HG02970 (cell line): ENCODE results near the gene PARD3.

Experiments
- ATAC-seq: cut with Tn5 transposase; IDR thresholded peaks from one replicate; pipeline ENCODE4 v1.9.1; 2021; ENCODE audit warnings: mild to moderate bottlenecking, moderate library complexity, moderate number of reproducible peaks; ENCODE audit not compliant: unreplicated experiment, low FRiP score

PARD3 gene

DNA sequence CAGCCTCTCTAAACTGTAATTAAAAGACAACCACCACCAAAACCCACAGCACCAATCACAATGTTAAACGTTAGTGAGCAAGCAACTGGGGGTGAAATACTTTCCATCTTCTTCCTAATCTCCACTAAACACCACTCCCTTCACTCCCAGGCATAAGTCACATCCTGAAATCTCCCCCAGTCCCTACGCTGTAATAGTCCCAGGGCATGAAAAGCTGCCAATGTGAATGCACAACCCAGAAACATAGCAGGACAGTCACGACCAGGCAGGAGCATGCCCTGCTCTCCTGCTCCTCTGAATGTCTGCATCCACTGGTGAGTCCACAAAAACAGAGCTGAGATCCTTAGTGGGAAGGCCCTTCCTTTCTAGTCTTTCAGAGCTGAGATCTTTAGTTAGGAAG lies 288.9 kb downstream of the PARD3 start:
- no peak for ATAC-seq

DNA sequence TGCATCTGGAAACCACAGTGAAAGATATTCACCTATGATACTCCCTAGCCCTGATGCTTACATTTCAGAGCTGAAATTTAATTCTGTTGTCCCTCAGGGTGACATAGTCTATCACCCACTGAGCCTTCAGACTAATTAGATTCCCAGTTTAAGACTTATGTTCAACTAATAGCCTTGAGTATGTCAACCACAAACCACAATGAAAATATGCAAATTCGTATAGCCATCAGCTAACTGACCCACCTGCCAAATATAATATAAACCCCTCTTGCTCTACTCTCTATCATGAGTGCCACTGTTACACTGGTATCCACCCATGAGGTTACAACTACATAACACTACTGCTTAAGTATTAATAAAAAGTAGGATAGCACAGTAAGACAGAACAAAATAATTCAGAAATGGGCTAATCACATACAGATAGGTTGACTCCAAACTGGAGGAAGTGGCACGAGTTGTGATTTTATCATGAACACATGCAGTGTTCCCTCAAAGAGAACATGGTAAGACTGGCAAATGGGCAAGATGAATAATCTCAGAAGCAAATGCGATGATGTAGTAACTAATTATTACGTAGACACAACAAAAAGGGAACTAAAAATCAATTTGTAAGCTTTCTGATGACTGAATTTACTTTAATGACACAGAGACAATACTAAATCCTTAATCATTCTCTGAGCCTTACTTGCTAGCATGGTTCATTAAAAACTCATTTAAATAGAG lies 290.6 kb downstream of the PARD3 start:
- ATAC-seq, result no peak

DNA sequence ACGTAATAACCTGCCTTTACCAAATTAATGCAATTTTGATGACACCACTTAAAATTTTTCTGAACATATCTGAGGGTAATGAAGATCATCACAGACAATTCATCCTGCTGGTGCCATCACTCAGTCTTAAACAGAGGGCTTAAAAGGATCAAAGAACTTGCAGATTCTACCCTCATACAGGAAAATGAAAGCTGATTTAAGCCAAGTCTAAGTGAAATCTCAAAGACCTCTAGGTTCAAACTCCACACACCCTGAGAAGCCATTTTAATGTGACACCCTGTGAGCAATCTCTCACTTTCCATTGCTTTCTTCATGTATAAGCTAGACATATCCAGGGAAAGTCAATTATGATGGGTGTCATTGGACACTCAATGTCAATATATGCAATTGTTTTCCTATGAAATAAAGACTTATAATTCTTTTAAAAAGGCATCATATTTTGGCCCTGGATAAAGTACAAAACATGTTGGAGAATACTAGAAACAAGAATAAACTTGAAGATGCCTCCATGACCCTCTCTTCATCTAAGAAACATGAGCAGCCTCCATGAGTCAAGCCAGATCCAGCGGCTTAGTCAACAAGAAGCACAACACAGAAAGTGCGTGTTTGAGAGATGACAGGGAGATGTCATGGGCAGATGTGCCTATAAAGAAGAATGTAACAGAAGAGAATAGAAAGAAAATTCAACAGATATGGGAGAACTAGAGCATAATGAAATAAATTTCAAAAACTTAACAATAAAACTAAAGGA lies 291.9 kb downstream of the PARD3 start:
- no peak for ATAC-seq

DNA sequence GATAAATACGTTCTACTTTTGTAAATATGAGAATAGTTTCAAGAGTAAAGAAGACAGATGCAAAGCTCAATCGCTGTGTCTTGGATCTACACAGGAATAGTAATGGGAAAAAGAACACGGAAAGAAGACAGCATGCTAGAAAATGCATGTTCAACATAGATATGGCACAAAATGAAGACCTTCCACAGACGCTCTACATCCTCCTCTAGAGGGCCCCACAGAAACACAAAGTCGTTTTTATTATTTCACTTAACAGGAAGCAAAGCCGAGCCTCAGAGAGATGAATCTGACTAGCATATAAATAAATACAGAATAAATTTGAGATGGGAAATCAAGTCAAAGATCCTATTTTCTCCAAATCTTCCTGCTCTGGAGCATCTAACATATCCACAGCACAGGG lies 292.6 kb downstream of the PARD3 start:
- ATAC-seq, result no peak

DNA sequence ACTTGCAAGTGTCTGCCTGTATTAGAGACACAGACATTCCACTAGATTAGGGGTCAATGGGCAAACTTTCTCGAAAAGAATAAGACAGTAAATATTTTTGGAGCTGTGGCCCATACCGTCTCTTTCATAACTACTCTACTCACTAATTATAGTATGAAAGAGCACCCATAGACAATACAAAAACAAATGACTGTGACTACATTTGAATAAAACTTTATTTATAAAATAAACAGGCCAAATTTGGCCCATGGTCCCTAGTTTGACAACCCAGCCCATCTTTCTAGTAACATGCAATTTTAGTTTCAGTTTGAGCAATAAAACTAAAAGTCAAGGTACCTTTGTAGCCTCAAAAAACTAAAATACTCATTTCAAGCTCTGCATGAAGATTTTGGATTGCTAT lies 294.6 kb downstream of the PARD3 start:
- ATAC-seq, result no peak

DNA sequence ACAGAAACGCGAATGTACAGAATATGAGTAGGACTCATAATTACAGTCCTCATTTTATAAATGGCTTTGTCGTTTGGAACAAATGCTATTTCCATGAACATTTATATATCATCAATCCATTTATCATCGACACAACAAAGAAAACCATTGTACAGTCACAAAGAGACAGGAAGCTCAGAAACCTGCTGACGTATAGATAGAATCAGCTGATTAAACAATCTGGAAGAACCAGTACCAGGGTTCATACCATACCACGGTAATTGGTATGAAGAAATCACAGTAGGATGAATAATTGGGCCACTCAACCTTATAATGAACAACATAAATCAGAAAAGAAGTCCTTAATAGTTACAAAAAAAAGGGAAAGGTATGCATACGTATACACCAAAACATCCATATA lies 295.0 kb downstream of the PARD3 start:
- ATAC-seq, result no peak

DNA sequence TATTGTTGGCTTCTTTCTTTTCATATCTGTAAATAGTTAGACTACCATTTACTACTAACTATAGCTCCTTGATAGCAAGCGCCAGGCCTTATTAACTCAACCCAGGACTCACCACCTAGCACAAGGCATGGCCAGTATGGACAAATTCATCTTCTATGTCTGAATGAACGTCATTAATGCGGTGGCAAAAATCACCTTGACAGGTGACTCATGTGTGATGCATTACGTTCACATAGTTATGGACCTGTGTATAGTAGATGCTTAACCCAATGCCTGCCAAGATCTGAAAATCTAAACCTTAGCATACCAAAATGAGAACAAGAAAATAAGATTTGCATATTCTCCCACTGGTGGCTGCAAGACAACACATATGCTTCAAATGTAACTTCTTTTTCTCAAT lies 300.8 kb downstream of the PARD3 start:
- no peak for ATAC-seq

DNA sequence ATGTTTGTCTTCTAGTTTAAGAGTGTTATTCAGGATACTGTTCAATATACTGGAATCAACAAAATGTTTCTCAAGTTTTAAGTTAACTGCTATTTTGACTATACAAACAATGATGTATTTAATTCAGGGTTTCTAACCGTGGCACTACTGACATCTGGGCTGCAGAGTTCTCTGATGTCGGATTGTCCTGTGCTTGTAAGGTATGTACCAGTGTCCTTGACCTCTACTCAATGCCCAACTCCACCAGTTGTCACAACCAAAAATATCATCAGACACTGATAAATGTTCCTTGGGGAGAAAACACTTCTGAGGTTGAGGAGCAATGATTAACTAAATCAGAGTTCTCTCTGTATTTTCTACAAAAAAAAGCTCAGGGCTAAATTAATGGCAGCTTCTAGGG lies 301.5 kb downstream of the PARD3 start:
- ATAC-seq, result no peak

DNA sequence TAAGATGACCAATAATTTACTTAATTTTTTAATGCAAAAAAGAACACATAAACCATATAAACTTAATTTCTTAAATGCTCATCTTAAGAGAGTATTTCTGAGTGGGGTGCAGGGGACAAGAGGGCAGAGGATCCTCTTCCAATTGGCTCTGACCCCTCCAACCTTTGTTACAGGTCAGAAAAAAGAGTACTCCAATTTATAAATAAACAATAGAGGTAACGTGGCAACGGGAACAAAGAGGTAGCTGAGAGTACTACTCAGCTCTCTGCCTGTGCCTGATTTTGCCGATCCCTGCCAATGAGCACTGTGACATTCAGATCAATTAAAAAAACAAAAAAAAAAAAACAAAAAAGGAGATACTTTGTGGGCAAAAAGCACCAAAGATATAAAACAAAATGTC lies 307.9 kb downstream of the PARD3 start:
- no peak for ATAC-seq

DNA sequence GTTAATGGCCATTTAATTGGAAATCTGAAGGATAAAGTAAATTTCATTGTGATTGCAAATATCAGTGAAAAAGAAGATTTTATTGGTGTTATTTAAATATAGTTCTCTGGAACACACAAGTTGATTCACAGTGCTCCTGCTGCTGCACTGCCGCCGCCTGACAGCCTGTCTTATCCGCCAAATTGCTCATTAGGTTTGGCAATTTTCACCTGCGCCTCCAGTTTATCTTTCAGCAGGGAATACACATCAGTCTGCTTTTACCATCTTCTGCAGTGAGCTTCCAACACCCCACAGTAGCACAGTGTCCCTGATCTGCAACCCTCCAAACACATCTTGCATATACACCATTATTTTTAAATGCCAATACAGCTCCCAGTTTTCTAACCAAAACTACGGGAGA lies 308.3 kb downstream of the PARD3 start:
- ATAC-seq, result no peak

DNA sequence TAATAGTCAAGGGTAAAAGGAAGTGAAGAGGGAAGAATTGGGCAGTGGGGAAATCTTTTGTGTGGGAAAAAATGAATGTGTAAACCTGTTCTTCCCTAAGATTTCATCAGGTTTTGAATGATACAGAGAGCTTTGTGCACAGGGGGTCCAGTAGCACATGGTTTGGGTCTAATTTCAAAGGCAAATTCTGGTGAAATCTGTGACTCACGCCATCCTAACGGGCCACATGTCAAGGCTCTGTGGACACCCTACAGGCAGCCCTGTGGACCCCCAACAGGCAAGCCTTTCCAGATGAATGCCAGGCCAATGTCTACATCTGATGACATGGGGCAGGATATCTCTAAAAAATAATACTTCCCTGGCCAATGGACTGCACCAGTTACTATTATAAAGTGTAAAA lies 309.8 kb downstream of the PARD3 start:
- no peak for ATAC-seq

DNA sequence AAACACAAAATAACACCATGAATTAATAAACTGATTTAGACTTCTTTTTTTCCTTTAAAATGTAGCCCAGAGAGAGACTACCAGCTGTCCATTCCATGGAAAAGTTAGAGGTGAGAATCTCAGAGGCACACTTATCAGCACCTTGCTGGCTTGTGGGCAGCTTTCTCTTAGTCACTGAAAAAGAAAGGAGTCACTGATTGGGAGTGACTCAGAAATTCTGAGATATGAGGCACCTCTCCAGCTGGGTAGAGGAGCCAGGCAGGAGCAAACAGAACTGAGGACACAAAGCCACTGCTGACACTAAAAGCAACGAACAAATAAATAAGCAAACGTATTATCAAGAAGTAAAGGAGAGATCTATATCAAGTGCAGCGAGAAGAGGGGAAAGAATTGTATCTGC lies 310.6 kb downstream of the PARD3 start:
- no peak for ATAC-seq

DNA sequence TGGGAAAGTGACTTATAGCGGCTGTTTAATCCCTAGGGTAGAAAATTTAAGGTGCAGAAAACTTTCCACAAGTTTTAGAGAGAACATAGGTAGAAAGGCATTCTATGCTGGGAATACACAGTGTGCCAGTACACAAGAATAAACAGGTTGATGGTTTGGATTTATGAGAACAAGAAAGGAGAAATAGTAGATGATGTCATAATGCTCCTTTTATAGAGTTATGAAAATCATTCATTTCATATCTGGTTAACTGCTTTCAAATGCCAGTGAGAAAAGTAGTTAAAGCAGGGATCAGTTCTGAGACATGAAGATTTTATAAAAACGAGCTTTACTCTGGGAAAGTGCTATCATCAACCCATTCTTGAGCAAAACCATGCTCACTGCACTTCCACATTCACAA lies 311.4 kb downstream of the PARD3 start:
- ATAC-seq, result no peak

DNA sequence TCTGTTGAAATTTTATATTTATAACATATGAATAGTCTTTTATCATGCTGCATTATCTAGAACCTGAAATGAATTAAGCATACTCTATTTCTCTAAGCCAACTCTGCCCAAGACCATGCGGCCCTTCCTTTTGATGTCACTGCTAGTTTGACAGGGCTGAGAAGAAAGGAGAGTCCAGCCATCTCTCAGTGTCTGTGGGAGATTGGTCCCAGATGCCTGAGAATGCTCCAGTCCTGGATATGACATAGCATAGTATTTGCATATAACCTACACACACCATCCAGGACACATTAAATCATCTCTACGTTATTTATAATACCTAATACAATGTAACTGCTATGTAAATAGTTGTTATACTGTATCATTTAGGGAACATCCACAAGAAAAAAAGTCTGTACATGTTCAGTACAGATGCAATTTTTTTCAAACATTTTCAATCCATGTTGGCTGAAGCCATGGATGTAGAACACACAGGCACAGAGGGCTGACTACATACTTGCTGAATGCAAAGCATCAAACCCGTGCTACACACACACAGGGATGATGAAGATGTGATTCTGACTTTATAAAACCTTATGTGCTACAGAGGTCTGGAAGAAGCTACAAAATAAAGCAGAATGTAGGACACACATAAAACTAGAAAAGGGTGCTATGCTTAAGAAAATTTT lies 315.4 kb downstream of the PARD3 start:
- no peak for ATAC-seq

DNA sequence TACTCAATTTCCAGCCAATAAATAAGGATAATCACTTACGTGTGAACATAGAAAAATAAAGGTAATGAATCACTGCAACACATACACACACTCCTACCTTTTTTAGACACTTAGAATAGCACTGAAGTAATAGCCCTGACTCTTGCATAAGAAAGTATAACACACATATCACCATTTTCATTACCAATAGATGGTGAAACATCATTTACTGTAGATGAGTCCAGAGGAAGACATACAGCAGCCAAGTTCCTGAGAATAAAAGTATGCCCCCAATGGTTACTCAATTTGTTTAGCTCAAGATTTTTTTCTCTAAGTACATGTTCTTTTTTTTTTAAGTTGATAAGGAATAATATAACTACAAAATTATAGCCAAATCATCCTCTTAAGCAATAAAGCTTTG lies 316.3 kb downstream of the PARD3 start:
- ATAC-seq, result no peak

DNA sequence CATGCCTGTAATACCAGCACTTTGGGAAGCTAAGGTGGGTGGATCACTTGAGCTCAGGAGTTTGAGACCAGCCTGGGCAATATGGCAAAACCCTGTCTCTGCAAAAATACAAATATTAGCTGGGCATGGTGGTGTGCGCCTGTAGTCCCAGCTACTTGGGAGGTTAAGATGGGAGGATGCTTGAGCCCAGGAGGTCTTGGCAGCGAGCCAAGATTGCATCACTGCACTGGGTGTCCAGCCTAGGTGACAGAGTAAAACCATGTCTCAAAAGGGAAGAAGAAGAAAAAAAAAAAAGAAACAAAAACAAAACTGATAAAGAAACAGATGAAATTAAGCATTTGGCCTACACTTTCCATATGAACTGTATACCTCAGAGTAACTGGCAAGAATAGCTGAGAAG lies 319.2 kb downstream of the PARD3 start:
- no peak for ATAC-seq

DNA sequence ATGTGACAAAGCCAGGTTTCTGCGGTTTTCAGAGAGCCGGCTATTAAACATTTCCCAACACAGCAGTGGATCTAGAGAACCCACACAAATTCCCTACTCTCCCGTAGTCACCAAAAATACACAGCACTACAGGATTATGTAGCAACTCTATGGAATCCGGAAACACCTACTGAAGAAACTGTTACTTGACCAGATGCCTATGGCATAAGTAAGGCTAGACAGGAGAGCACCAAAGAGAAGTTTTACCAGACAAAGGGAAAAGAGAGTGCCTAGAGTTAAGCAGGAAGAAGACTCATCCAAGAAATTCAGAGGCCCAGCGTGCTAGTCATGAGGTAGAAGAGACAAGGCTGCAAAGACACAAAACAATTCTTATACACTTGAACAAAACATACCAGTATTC lies 321.1 kb downstream of the PARD3 start:
- no peak for ATAC-seq

DNA sequence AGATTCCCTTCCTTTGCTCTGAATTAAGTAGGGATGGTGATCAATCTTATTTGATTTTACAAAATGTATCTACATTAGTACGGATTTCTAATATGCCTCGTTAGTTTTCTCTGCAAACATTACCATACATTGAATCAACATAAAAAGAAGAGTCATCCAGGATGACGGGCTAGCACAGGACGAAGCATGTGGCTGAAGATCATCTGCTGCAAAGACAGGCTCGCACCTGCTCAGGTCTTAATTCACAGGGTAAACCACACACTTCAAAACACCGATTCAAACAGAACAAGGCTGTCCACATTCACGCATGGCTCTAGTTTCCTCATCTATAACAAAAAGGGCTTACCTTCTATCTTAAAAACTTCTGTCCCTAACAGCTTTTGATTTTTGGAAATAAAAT lies 323.0 kb downstream of the PARD3 start:
- no peak for ATAC-seq

DNA sequence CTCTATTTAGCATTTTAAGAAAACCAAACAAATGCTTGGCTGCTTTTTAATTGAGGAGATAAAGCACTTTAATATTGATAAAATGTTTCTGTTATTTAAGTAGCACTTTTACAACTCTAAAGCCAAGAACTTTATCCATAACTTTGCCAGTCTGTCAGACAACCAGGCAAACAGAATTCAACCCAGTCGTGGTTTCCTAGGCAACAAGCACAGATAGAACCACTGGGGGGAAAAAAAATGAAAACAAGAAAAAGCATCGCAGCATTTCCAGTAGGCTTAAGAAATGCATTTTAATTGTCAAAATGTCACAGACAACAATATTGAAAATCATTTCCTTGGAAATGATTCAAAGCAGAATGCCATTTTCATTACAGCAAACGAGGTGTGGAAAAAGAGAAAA lies 323.4 kb downstream of the PARD3 start:
- ATAC-seq, result no peak

DNA sequence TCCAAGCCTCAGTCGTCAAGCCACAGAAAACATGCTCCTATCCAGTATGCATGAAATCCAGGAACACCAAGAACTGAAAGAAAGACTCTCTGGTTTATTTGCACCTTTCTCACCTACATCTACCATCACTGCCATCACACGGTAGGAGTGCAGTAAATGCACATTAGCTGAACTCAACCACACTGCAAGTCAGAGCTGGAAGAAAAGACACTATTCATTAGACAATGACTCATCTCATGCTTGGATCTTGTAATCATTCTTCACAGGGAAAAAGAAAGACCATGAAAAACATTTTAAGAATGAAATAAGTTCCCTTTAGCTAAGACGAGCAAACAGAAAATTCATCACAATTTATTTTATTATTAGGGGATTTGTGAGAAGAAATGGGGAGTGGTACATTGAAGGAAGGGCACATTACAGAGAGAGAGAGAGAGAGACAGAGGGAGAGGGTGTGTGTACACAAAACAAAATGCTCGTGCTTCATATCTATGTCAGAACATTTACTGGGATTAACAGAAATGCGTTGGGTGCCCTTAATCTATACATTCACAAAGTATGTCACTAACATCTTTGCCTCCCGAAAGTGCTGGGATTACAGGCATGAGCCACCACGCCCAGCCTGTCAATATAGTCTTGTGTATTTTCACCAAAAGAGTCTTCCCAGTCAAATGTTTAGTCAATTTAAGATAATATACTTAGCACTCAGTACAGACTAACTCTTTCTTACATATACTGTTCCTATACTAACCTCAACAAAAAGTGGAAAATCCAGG lies 324.9 kb downstream of the PARD3 start:
- no peak for ATAC-seq

DNA sequence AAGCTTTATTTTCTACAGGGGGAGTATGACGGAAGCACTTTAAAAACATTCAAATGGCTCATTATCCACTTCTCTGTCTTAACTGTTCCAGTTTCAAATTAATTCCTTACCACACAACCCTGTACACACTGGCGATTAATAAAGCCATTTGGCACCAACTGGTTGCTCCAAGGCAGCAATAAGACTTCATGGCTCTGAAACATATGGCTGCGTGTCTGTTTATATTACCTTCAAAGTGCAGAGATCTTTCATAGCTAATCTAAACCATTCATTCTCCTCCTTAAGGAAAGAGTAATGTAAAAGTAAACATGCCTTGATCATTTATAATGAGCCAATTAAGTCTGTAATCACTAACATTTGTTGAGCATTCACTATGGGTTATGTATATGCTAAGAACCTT lies 325.7 kb downstream of the PARD3 start:
- ATAC-seq, result no peak
